Transverse colon (tissue), 3 donors: ENCODE results near the gene HMG20A.

Experiments used
- POLR2A ChIP-seq: fragments of 450-650 bp; IDR thresholded peaks from one replicate; pipeline ENCODE4 v1.6.1; 2016; ENCODE audit warnings: antibody characterized with exemption, mild to moderate bottlenecking, moderate library complexity
- TF ChIP-seq, protein P1 (sequence below), 5 experiments: fragments of 200-600 bp in 3 of 5; fragments of 450-650 bp in 2 of 5; sonication (generic) in 3 of 5; IDR thresholded peaks; 1 replicate in 2 of 5; 2 replicates in 3 of 5; pipeline ENCODE4 v1.5.1; 2016 to 2017; ENCODE audit warnings: antibody characterized with exemption in 5 of 5, inconsistent platforms in 3 of 5, mild to moderate bottlenecking in 2 of 5, moderate library complexity in 1 of 5

GRCh38 chr15:77411619-77411976, 9.1 kb upstream of the HMG20A start:
- no peak for TF ChIP-seq POLR2A
- TF ChIP-seq, protein P1, sequence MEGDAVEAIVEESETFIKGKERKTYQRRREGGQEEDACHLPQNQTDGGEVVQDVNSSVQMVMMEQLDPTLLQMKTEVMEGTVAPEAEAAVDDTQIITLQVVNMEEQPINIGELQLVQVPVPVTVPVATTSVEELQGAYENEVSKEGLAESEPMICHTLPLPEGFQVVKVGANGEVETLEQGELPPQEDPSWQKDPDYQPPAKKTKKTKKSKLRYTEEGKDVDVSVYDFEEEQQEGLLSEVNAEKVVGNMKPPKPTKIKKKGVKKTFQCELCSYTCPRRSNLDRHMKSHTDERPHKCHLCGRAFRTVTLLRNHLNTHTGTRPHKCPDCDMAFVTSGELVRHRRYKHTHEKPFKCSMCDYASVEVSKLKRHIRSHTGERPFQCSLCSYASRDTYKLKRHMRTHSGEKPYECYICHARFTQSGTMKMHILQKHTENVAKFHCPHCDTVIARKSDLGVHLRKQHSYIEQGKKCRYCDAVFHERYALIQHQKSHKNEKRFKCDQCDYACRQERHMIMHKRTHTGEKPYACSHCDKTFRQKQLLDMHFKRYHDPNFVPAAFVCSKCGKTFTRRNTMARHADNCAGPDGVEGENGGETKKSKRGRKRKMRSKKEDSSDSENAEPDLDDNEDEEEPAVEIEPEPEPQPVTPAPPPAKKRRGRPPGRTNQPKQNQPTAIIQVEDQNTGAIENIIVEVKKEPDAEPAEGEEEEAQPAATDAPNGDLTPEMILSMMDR (IDR thresholded peaks at IDR 0.05) = no peak
